OCI-LY1 (cell line): ENCODE results near the gene TIMM13.

Source experiments
- EZH2 ChIP-seq: fragments of 200-600 bp; sonication (generic), shearing (Covaris generic); IDR thresholded peaks from 2 replicates; pipeline ENCODE4 v1.8.0; 2017; ENCODE audit warnings: borderline replicate concordance, mixed run types, mild to moderate bottlenecking, antibody characterized with exemption, low read length, moderate library complexity, mixed read lengths
- TF ChIP-seq, protein P1 (sequence below): fragments of 200-600 bp; sonication (generic), shearing (Covaris generic); IDR thresholded peaks from 2 replicates; pipeline ENCODE4 v1.5.1; 2017; ENCODE audit warnings: mild to moderate bottlenecking, antibody characterized with exemption, low read length, moderate library complexity, mixed read lengths

- TF ChIP-seq, protein P1, sequence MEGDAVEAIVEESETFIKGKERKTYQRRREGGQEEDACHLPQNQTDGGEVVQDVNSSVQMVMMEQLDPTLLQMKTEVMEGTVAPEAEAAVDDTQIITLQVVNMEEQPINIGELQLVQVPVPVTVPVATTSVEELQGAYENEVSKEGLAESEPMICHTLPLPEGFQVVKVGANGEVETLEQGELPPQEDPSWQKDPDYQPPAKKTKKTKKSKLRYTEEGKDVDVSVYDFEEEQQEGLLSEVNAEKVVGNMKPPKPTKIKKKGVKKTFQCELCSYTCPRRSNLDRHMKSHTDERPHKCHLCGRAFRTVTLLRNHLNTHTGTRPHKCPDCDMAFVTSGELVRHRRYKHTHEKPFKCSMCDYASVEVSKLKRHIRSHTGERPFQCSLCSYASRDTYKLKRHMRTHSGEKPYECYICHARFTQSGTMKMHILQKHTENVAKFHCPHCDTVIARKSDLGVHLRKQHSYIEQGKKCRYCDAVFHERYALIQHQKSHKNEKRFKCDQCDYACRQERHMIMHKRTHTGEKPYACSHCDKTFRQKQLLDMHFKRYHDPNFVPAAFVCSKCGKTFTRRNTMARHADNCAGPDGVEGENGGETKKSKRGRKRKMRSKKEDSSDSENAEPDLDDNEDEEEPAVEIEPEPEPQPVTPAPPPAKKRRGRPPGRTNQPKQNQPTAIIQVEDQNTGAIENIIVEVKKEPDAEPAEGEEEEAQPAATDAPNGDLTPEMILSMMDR = no peak
- TF ChIP-seq EZH2 = no peak
Observed at GRCh38 chr19:2381148-2381820, 46.1 kb downstream of the TIMM13 start.
